HG02610 (cell line): ENCODE results near the gene METTL13.
"Not testable (repeated sequence)": the region's sequence is repeated elsewhere in the genome, so short reads cannot be mapped to it uniquely, and the experiment has no call there.

Experiments used
- ATAC-seq: cut with Tn5 transposase; IDR thresholded peaks from one replicate; pipeline ENCODE4 v1.9.1; 2021; ENCODE audit warnings: mild to moderate bottlenecking, moderate library complexity; ENCODE audit not compliant: unreplicated experiment

Gene METTL13

DNA sequence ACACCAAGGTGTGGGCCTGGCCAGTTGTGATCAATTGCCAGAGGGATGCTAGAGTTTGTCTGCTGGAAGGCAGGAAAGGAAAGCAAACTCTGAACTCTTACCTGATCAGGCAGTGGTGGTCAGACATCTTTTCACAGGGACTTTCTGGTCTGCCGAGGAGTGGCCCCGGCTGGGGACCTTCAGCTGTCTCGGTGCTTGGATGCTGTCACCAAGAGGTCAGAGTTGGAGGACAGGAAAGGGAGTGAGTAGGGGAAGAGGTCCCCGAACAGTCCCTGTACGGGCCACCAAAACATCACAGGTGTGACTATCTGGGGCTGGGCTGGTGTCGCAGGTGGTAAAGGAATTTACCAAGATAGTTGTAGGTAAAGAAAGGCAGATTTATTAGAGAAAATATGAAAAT is 17.7 kb upstream of the METTL13 start:
- no peak for ATAC-seq

DNA sequence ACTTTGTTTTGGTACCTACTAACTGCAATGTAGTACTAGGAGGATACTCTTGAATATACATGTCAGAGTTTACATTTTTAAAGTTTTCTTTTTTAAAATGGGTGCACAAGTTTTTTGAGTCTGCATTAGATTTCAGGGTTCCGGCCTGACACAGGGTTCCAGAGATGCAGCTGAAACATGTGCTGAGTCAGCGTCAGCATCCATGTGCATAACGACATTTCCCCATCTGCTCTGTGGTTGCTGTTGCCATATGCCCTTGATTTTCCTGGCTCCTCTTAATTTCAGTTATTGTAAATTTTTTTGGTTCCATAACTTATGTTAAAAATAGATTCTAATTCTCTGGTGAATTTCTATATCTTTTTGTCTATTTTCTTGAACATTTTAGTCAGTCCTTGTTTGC is 12.3 kb upstream of the METTL13 start:
- no peak for ATAC-seq

DNA sequence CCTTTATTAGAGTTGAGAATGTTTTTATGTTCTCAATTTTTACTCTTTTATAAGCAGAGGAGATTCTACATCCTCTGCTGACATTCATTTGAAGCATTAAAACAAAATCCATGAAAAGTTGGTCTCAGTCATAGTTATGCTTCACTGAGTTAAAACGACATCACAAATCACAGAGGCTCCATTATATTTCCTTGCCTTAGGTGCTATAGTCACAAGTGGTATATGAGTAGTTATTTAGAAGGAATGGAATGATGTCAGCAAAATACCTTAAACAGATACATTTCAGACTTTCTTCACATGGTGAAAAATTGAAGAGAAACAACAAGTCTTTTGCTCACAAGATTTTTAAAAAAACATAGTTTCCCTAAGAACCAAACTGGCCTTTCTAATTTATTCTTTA is 11.7 kb upstream of the METTL13 start:
- ATAC-seq = no peak

DNA sequence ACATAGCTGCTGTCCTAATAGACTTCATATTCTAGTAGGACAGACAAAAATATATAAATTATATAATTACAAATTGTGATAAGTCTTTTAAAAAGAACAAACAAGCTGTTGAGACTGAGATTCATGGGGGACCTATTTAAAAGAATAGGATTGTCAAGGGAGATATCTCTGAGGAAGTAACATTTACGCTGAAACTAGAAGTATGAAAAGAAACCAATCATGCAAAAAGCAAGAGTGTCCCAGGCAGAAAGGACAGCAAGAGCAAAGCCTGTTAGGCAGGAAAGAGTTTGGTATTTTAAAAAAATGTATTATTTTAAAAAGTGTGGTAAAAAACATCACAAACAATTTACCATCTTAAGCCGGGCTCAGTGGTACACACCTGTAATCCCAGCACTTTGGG is 9.1 kb upstream of the METTL13 start:
- no peak for ATAC-seq

DNA sequence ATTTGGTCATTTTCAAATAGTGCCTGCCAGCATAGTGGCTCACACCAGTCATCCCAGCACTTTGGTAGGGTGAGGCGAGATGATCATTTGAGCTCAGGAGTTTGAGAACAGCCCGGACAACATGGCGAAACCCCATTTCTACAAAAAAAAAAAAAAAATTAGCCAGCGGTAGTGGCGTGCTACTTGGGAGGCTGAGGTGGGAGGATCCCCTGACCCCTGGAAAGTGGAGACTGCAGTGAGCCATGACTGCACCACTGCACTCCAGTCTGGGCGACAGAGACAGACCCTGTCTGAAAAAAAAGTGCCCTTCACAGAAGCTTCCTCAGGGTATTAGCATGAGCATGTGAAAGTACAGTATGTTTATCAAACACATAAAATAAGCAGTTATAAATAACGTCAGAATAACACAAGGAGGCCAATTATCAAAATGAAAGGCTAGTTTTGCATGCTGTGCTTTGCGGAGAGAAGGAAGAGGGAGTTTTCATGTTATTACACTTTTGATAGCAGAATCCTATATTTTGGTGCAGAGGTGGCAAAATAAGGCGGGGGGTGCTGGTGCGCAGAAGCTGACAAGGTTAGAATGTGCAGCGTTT is 781 bp upstream of the METTL13 start:
- ATAC-seq = no peak

DNA sequence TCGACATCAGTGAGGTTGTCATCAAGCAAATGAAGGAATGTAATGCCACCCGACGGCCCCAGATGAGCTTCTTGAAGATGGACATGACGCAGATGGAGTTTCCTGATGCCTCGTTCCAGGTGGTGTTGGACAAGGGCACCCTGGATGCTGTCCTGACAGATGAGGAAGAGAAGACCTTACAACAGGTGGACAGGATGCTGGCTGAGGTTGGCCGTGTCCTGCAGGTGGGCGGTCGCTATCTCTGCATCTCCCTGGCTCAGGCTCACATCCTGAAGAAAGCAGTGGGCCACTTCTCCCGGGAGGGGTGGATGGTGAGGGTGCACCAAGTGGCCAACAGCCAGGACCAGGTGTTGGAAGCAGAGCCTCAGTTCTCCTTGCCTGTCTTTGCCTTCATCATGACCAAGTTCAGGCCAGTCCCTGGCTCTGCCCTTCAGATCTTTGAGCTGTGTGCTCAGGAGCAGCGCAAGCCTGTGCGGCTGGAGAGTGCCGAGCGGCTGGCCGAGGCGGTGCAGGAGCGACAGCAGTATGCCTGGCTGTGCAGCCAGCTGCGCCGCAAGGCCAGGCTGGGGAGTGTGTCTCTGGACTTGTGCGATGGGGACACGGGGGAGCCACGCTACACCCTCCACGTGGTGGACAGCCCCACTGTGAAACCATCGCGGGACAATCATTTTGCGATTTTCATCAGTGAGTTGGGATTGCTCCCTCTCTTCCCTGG is 2.5 kb downstream of the METTL13 start:
- ATAC-seq = no peak

DNA sequence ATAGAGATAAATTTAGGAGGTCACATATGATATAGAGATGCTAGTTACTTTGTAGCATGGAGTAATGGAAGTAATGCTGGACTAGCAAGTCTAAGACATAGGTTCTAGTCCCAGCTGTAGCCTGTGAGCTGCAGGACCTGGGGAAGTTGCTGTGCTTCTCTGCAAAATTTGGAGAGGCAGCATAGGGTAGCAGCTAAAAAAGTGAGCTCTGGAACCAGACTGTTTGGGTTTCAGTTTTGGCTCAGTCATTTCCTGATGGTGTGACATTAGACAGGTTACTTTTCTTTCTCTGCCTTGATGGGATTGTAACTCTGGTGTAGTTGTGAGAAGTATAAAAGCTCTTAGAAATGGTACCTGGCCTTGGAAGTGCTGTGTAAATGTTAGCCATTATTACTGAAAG is 3.3 kb downstream of the METTL13 start:
- ATAC-seq = no peak

DNA sequence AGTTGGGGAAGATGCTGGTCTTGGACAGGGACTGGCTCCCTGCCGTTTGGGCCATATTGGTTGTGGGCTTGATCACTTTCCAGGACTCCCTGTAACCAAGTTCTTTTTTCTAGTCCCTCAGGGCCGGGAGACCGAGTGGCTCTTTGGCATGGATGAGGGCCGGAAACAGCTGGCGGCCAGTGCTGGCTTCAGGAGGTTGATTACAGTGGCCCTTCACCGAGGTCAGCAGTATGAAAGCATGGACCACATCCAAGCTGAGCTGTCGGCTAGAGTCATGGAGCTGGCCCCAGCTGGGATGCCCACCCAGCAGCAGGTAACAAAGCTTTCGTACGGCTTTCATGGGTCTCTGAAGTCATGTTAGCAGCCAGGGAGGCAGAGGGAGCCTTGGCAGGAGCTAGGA is 4.3 kb downstream of the METTL13 start:
- ATAC-seq = no peak

DNA sequence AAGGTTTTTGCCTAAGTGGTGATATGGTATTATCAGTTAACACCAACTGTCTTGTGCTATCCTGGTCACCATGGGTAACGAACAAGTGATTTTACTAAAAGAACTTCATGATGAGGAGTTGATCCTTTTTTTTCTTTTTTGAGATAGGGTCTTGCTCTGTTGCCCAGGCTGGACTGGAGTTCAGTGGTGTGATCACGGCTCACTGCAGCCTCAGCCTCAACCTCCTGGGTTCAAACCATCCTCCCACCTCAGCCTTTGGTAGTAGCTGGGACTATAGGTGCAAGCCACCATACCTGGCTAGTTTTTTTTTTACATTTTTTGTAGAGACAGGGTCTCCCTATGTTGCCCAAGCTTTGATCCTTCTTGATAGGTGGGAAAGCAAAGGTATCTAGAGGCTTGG is 5.1 kb downstream of the METTL13 start:
- no peak for ATAC-seq

DNA sequence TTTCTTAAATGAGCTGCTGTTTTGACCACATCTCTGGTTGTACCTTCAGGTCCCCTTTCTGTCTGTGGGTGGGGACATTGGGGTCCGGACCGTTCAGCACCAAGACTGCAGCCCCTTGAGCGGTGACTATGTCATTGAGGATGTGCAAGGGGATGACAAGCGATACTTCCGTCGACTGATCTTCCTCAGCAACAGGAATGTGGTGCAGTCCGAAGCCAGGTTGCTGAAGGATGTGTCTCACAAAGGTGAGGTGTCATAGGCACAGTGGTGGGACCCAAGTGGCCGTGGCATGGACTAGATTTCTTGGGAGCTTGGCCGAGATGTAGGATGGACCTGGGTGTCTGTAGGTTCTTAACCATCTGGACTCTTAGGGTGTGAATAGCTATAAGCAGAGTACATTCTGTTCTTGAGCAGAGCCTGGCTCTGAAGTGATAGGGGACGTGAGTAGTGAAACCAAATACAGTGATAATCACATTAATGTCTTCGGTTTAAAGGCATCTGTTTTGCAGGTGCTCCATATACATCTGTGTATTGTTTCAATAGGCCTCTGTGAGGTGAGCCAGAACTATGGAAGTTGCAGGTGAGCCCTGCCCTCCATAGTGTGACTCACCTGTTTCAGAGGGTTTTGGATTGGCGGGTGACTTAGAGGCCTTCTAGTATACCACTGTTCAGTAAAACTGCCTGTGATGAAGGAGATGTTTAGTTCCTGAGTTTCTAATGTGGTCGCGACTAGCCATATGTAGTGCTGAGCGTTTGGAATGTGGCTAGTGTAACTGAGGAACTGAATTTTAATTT is 6.4 kb downstream of the METTL13 start:
- ATAC-seq = no peak

DNA sequence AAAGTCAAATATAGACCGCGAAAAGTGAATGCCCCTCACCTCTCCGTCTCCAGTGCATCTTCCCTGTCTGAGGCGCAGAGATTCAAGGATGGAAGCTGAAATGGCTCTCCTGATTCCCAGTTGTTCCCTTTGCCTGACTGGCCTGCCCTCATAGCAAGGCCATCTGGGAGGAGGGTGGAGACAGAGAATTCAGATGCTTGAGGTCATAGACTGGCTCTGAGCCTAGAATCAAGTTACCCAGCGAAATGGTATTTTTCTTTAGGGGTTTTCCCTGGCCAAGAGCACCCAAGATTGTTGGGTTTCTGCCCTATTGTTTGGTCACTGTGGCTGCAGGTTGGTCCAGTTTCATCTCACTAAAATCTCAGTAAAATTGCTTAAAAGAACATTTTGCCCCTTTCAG is 7.2 kb downstream of the METTL13 start:
- no peak for ATAC-seq

DNA sequence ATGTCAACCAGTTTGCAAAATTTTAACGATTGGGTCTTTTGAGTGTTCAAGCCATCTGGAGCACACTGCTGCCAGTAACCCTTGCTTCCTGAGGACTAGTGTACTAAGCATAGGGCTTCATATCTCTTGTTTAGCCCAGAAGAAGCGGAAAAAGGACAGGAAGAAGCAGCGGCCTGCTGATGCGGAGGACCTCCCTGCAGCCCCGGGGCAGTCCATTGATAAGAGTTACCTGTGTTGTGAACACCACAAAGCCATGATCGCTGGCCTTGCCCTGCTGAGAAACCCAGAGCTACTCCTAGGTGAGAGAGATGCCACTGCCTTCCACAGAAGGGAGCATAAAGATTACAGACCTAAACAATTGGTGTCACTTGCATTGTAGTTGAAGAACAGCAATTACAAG is 8.9 kb downstream of the METTL13 start:
- no peak for ATAC-seq

DNA sequence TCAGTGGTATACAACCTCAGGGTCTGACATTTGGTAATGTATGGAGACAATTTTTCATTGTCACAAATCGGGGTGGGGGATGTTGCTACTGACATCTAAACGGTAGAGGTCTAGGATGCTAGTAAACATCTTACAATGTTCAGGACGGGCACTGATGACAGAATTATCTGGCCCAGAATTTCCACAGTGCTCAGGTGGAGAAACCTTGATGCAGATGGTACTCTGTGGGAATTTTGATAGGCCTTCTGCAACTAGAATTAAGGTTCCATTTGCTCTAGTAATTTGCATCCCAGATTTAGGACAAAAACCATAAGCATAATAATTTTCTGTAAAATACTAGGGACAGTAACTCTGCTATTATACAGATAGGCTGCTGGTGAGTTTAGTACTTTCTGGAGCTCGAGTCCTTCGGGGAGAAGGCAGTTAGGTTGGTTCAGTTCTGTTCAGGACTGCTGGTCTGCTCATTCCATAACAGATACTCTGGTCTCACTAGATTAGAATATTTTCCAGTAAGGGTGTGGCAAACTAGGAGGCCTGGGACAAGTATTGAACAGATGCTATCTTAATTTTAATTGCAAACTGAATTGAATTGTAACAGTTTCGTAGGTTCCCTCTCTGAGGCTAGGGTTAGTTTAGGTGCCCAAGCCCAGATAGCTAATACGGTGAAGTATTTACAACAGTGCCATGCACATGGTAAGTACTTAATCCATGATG is 11.4 kb downstream of the METTL13 start:
- ATAC-seq = no peak

DNA sequence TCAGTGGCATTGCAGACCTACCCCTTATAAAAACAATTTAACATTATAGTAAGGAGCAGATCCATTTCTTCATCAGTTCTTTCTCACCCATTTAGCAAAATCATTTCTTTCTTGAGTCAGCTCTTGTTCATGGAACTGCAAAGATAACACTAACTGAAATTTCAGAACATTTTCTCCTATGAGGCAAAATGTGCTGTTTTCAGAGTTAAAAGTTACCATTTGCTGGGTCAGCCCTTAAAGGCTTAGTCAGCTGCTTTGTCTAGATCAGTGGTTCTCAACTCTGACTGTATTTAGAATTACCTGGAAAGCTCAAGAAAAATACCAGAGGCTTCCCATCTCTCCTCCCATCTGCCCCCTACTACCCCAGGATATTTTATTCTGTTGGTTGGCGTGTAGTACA is 12.2 kb downstream of the METTL13 start:
- no peak for ATAC-seq

DNA sequence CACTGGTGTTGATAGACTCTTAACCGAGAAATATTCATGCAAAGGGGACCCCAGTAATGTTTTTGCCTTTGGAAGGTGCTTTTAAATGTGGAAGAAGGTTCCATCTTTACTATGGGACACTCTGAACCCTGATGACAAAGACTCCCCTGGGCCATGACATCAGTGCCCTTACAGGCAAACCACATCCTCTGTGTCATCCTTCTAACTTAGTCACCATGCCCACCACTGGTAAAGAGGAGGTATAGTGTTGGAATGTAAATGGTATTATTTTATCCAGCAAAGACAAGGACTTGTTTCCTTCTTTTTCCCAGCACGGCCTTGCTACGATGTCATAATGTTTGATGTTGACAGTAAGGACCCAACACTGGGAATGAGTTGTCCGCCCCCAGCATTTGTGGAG is 12.6 kb downstream of the METTL13 start:
- no peak for ATAC-seq

DNA sequence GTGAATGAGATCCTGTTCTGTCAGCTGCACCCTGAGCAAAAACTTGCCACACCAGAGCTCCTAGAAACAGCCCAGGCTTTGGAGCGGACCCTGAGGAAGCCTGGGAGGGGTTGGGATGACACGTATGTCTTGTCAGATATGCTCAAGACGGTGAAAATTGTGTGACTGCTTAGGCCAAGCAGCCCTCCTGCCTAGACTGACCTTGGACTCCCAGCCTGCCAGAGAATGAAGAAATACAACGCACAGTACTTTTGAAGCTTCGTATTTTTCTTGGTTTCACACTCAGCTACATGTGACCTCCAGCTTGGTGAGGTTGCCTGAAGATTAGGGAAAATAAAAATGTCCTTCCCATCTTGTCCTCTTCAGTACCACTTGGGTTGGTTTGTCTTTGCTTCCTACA is 15.1 kb downstream of the METTL13 start:
- no peak for ATAC-seq

DNA sequence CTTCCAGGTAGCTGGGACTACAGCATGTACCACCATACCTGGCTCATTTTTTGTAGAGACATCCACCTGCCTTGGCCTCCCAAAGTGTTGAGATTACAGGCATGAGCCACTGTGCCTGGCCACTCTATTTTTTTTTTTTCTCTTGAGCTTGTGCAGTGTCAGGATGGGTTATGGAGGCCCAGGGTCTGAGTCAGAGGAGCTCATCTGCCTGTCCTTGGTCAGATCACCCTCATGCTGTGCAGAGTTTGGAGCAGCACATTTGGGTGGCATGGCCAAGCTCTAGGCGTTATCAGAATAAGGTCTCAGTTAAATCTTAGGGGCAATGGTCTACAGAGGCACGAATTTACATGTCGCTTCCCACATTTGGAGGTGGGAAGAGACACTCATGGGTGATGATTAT is 16.9 kb downstream of the METTL13 start:
- no peak for ATAC-seq

DNA sequence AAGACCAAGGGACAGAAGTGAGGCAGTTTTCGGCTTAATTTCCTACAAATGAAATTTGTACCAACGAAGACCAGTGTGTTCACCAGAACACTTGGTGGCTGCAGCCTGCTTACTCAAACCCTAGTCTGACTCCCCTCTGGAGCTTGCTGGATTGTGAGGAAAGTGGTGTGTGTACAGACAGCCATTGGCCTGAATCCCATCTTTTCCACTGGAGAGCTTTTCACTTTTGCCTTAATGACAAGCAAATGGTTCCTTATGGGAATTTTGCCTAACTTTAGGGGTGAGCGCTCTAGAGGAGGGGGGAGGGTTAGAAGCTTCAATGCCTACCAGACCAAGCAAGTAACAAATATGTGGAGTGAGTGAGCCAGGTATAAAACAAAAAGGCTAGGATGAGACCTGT is 17.3 kb downstream of the METTL13 start:
- ATAC-seq = no peak

DNA sequence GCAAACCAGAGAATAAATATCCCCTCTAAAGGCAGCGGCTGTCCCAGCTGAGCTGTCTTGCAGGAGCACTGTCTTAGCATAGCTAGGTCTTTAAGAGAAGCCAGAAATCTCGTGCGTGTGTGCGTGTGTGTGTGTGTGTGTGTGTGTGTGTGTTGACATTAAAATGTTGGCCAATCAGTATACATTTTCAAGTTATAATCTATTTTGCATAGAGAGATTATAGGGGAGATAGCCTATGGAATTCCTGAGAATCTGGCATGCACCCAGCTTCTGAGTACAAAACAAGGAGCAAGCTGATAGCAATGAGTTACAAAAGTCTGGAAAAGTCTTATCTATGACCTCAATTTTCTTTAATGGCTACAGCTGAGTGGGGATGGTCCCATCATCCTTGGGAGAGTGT is 17.7 kb downstream of the METTL13 start:
- no peak for ATAC-seq

DNA sequence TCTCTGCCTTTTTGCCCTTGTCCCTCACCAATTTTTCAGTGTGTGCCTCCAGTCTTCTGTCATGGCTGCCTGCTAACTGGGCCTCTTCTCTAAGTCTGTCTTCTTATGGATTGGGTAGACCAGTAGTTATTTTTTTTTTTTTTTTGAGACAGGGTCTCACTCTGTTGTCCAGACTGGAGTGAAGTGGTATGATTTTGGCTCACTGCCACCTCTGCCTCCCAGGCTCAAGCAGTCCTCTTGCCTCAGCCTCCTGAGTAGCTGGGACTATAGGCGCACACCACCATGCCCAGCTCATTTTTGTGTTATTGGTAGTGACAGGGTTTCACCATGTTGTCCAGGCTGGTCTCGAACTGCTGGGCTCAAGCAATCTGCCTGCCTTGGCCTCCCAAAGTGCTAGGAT is 18.2 kb downstream of the METTL13 start:
- ATAC-seq = not testable (repeated sequence)

DNA sequence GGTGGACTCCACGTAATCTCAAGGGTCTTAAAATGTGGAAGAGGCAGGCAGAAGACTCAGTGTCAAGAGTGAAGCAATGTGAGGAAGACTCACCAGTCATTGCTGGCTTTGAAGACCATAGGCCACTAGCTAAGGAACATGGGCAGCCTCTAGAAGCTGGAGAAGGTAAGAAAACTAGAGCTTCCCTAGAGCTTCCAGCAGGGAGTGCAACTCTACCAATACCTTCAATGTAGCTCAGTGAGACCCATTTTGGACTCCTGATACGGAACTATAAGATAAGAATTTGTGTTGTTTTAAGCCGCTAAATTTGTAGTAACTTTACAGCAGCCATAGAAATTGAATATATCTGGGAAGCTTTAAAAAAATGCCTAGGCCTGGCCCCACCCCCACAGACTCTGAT is 18.9 kb downstream of the METTL13 start:
- ATAC-seq = no peak

DNA sequence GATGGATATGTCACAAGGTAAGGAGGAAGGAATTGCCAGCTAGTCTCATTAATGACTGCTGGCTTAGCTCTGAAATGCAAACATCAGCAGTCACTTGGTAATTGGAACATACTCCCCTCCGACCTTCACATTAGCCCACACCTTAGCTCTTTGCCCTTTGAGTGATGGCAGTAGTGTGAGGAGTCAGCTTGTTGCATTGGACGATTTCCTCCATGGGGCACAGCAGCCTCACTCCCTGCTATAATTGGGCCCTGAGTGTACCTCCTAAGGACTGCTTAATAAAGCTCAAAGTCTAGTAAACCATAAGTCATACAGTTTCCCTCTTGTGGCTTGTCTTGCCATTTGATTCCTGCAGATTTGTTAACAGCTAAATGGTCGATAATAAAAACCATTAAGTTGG is 19.4 kb downstream of the METTL13 start:
- ATAC-seq = no peak
